ENCODE measurements around the gene MICAL2.

MICAL2 gene

GRCh38 chr11:12183827-12184620, 73.6 kb downstream of the MICAL2 start:
- H3K36me3 ChIP-seq (ENCODE audit: insufficient read depth, low read length): no peaks in the 10 kb centered on the region
- H3K9ac ChIP-seq (ENCODE audit: low read length): no peak overlapping the region
- H3K4me1 ChIP-seq (ENCODE audit: insufficient read depth, low read length): peaks cover 63% of the 10 kb centered on the region
- no peak overlapping the region for H3K4me3 ChIP-seq (ENCODE audit: low read depth in 1 of 2, low read length in 2 of 2)
- peak overlapping the region; percentile 19 for H3K27ac ChIP-seq (ENCODE audit: low read depth, low read length)
- H3K27me3 ChIP-seq (ENCODE audit: control insufficient read depth in 1 of 2, insufficient read depth in 2 of 2, low read length in 2 of 2): no peaks in the 10 kb centered on the region
- H3K9me3 ChIP-seq (ENCODE audit: low read length): no peaks in the 10 kb centered on the region

GRCh38 chr11:12184699-12185098, 74.3 kb downstream of the MICAL2 start:
- H3K4me1 ChIP-seq (ENCODE audit: insufficient read depth, low read length): peaks cover 56% of the 10 kb centered on the region
- no peak overlapping the region for H3K27ac ChIP-seq (ENCODE audit: low read depth, low read length)
- H3K9ac ChIP-seq (ENCODE audit: low read length): no peak overlapping the region
- no peaks in the 10 kb centered on the region for H3K27me3 ChIP-seq (ENCODE audit: control insufficient read depth in 1 of 2, insufficient read depth in 2 of 2, low read length in 2 of 2)
- no peak overlapping the region for H3K4me3 ChIP-seq (ENCODE audit: low read depth in 1 of 2, low read length in 2 of 2)
- H3K36me3 ChIP-seq (ENCODE audit: insufficient read depth, low read length): no peaks in the 10 kb centered on the region
- no peaks in the 10 kb centered on the region for H3K9me3 ChIP-seq (ENCODE audit: low read length)

- Histone ChIP-seq H3K36me3 (ENCODE audit: insufficient read depth, low read length) (no peaks in the 10 kb centered on the region), H3K9ac (ENCODE audit: low read length) (no peak overlapping the region), H3K4me1 (ENCODE audit: insufficient read depth, low read length) (peaks cover 54% of the 10 kb centered on the region), H3K4me3 (ENCODE audit: low read depth in 1 of 2, low read length in 2 of 2) (no peak overlapping the region), H3K9me3 (ENCODE audit: low read length) (no peaks in the 10 kb centered on the region), H3K27me3 (ENCODE audit: control insufficient read depth in 1 of 2, insufficient read depth in 2 of 2, low read length in 2 of 2) (no peaks in the 10 kb centered on the region), H3K27ac (ENCODE audit: low read depth, low read length) (peak overlapping the region; percentile 76)
Observed at GRCh38 chr11:12185106-12185690, 74.8 kb downstream of the MICAL2 start.

- Histone ChIP-seq H3K9me3 (ENCODE audit: low read length) (no peaks in the 10 kb centered on the region), H3K36me3 (ENCODE audit: insufficient read depth, low read length) (no peaks in the 10 kb centered on the region), H3K4me3 (ENCODE audit: low read depth in 1 of 2, low read length in 2 of 2) (no peak overlapping the region), H3K27me3 (ENCODE audit: control insufficient read depth in 1 of 2, insufficient read depth in 2 of 2, low read length in 2 of 2) (no peaks in the 10 kb centered on the region), H3K9ac (ENCODE audit: low read length) (no peak overlapping the region), H3K4me1 (ENCODE audit: insufficient read depth, low read length) (peaks cover 54% of the 10 kb centered on the region), H3K27ac (ENCODE audit: low read depth, low read length) (peak overlapping the region; percentile 76)
Observed at GRCh38 chr11:12185914-12186313, 75.5 kb downstream of the MICAL2 start.

GRCh38 chr11:12186701-12187100, 76.3 kb downstream of the MICAL2 start:
- peaks cover 54% of the 10 kb centered on the region for H3K4me1 ChIP-seq (ENCODE audit: insufficient read depth, low read length)

GRCh38 chr11:12187399-12187798, 77.0 kb downstream of the MICAL2 start:
- H3K9ac ChIP-seq (ENCODE audit: low read length): no peak overlapping the region
- H3K9me3 ChIP-seq (ENCODE audit: low read length): no peaks in the 10 kb centered on the region
- peak overlapping the region; percentile 76 for H3K27ac ChIP-seq (ENCODE audit: low read depth, low read length)
- H3K4me3 ChIP-seq (ENCODE audit: low read depth in 1 of 2, low read length in 2 of 2): no peak overlapping the region
- peaks cover 49% of the 10 kb centered on the region for H3K4me1 ChIP-seq (ENCODE audit: insufficient read depth, low read length)
- H3K27me3 ChIP-seq (ENCODE audit: control insufficient read depth in 1 of 2, insufficient read depth in 2 of 2, low read length in 2 of 2): no peaks in the 10 kb centered on the region
- no peaks in the 10 kb centered on the region for H3K36me3 ChIP-seq (ENCODE audit: insufficient read depth, low read length)

More at GRCh38 chr11:12186701-12187100, 76.3 kb downstream of the MICAL2 start:
- Histone ChIP-seq H3K9me3 (ENCODE audit: low read length) (no peaks in the 10 kb centered on the region), H3K27ac (ENCODE audit: low read depth, low read length) (peak overlapping the region; percentile 76), H3K9ac (ENCODE audit: low read length) (no peak overlapping the region), H3K4me3 (ENCODE audit: low read depth in 1 of 2, low read length in 2 of 2) (no peak overlapping the region), H3K27me3 (ENCODE audit: control insufficient read depth in 1 of 2, insufficient read depth in 2 of 2, low read length in 2 of 2) (no peaks in the 10 kb centered on the region), H3K36me3 (ENCODE audit: insufficient read depth, low read length) (no peaks in the 10 kb centered on the region)

GRCh38 chr11:12188548-12189317, 78.3 kb downstream of the MICAL2 start:
- Histone ChIP-seq H3K4me1 (ENCODE audit: insufficient read depth, low read length) (peaks cover 36% of the 10 kb centered on the region), H3K27me3 (ENCODE audit: control insufficient read depth in 1 of 2, insufficient read depth in 2 of 2, low read length in 2 of 2) (no peaks in the 10 kb centered on the region), H3K27ac (ENCODE audit: low read depth, low read length) (no peak overlapping the region), H3K9ac (ENCODE audit: low read length) (no peak overlapping the region), H3K4me3 (ENCODE audit: low read depth in 1 of 2, low read length in 2 of 2) (no peak overlapping the region), H3K9me3 (ENCODE audit: low read length) (no peaks in the 10 kb centered on the region), H3K36me3 (ENCODE audit: insufficient read depth, low read length) (no peaks in the 10 kb centered on the region)

- Histone ChIP-seq H3K36me3 (ENCODE audit: insufficient read depth, low read length) (no peaks in the 10 kb centered on the region), H3K4me1 (ENCODE audit: insufficient read depth, low read length) (peaks cover 27% of the 10 kb centered on the region), H3K4me3 (ENCODE audit: low read depth in 1 of 2, low read length in 2 of 2) (no peak overlapping the region), H3K9me3 (ENCODE audit: low read length) (no peaks in the 10 kb centered on the region), H3K27me3 (ENCODE audit: control insufficient read depth in 1 of 2, insufficient read depth in 2 of 2, low read length in 2 of 2) (no peaks in the 10 kb centered on the region), H3K9ac (ENCODE audit: low read length) (no peak overlapping the region), H3K27ac (ENCODE audit: low read depth, low read length) (no peak overlapping the region)
Observed at GRCh38 chr11:12189543-12190235, 79.3 kb downstream of the MICAL2 start.

- Histone ChIP-seq H3K9me3 (ENCODE audit: low read length) (no peaks in the 10 kb centered on the region), H3K4me1 (ENCODE audit: insufficient read depth, low read length) (peaks cover 22% of the 10 kb centered on the region), H3K36me3 (ENCODE audit: insufficient read depth, low read length) (no peaks in the 10 kb centered on the region), H3K9ac (ENCODE audit: low read length) (no peak overlapping the region), H3K27me3 (ENCODE audit: control insufficient read depth in 1 of 2, insufficient read depth in 2 of 2, low read length in 2 of 2) (no peaks in the 10 kb centered on the region), H3K27ac (ENCODE audit: low read depth, low read length) (no peak overlapping the region), H3K4me3 (ENCODE audit: low read depth in 1 of 2, low read length in 2 of 2) (no peak overlapping the region)
Observed at GRCh38 chr11:12190511-12190910, 80.1 kb downstream of the MICAL2 start.

- Histone ChIP-seq H3K27me3 (ENCODE audit: control insufficient read depth in 1 of 2, insufficient read depth in 2 of 2, low read length in 2 of 2) (no peaks in the 10 kb centered on the region), H3K9me3 (ENCODE audit: low read length) (no peaks in the 10 kb centered on the region), H3K27ac (ENCODE audit: low read depth, low read length) (no peak overlapping the region), H3K36me3 (ENCODE audit: insufficient read depth, low read length) (peaks cover 6% of the 10 kb centered on the region), H3K9ac (ENCODE audit: low read length) (no peak overlapping the region), H3K4me3 (ENCODE audit: low read depth in 1 of 2, low read length in 2 of 2) (no peak overlapping the region), H3K4me1 (ENCODE audit: insufficient read depth, low read length) (peaks cover 17% of the 10 kb centered on the region)
Observed at GRCh38 chr11:12192794-12193514, 82.6 kb downstream of the MICAL2 start.

Measured in muscle layer of colon (tissue), 2 donors.